AG09319 (cell line): ENCODE data around the gene FAM76A.
"Not testable (repeated sequence)": the region's sequence is repeated elsewhere in the genome, so short reads cannot be mapped to it uniquely, and the experiment has no call there.

Experiments
- DNase-seq: peaks from one replicate; pipeline ENCODE4 v3.0.0-alpha.2; 2010; ENCODE audit warnings: low read depth; ENCODE audit errors: extremely low read depth
- TF ChIP-seq, protein P1 (sequence below): IDR thresholded peaks from 2 replicates; pipeline ENCODE4 v1.5.1; 2011; ENCODE audit warnings: low read depth, mild to moderate bottlenecking, inconsistent platforms, low read length, moderate library complexity

FAM76A gene

DNA sequence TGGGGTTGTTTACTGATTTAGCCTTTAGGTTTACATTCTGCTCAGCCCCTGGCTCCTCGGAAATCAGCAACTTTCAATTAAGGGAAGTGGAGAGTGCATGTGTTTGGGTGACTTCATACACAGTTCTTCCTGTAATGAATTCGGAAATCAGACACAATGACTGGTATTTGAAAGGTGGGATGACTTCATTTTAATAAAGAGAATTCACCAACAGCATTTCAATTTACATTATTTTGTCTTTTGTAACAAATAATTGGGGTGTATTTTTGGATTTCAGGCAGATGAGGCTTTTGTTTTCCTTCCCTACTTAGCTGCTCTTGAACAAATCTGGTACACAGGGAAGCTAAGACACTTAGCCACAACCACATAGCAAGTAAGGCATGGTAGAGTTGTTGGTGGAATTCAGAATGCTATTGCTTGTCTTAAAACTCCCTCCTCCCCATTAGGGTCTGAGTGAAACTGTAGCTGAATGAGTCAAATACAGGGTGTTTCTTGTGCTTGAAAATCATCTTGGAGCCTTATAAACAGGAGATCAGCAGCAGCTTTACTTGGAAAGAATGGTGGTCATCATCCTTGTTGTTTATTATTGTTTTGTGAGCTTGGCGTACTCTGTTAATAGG lies 48.2 kb downstream of the FAM76A start:
- no peak for DNase-seq
- TF ChIP-seq, protein P1, sequence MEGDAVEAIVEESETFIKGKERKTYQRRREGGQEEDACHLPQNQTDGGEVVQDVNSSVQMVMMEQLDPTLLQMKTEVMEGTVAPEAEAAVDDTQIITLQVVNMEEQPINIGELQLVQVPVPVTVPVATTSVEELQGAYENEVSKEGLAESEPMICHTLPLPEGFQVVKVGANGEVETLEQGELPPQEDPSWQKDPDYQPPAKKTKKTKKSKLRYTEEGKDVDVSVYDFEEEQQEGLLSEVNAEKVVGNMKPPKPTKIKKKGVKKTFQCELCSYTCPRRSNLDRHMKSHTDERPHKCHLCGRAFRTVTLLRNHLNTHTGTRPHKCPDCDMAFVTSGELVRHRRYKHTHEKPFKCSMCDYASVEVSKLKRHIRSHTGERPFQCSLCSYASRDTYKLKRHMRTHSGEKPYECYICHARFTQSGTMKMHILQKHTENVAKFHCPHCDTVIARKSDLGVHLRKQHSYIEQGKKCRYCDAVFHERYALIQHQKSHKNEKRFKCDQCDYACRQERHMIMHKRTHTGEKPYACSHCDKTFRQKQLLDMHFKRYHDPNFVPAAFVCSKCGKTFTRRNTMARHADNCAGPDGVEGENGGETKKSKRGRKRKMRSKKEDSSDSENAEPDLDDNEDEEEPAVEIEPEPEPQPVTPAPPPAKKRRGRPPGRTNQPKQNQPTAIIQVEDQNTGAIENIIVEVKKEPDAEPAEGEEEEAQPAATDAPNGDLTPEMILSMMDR = no peak

- no peak for DNase-seq
- TF ChIP-seq, protein P1 = no peak
Measured at GRCh38 chr1:27774654-27775053, 48.9 kb downstream of the FAM76A start.

- not testable (repeated sequence) for DNase-seq
Measured at GRCh38 chr1:27775336-27775735, 49.6 kb downstream of the FAM76A start.

DNA sequence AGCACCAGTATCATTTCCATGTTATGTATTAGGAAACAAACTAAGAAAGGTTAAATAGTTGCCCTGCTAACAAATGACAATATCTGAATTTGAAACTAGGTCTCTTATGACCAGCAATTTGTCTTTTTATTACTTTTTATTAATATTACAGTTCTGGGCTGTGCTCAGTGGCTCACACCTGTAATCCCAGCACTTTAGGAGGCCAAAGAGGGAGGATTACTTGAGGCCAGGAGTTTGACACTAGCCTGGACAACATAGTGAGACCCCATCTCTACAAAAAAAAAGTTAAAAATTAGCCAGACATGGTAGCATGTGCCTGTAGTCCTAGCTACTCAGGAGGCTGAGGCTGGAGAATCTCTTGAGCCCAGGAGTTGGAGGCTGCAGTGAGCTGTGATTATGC lies 50.5 kb downstream of the FAM76A start:
- not testable (repeated sequence) for DNase-seq

- DNase-seq = no peak
- TF ChIP-seq, protein P1 = no peak
Measured at GRCh38 chr1:27778056-27778455, 52.3 kb downstream of the FAM76A start.

DNA sequence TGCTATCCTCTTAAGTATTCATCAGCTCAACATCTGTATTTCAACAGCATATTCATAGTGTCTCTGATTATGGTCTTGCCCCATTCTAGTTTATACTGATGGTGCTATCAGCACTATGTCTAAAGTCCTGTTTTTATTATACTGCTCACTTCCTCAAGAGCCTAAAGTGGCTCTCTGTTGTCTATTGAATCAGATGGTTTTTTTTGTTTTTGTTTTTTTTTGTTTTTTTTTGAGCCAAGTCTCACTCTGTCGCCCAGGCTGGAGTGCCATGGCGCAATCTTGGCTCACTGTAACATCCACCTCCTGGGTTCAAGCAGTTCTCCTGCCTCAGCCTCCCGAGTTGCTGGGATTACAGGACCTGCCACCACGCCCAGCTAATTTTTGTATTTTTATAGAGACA lies 53.4 kb downstream of the FAM76A start:
- no peak for DNase-seq
- TF ChIP-seq, protein P1 = no peak

- TF ChIP-seq, protein P1 = no peak
- no peak for DNase-seq
Measured at GRCh38 chr1:27782950-27783349, 57.2 kb downstream of the FAM76A start.

DNA sequence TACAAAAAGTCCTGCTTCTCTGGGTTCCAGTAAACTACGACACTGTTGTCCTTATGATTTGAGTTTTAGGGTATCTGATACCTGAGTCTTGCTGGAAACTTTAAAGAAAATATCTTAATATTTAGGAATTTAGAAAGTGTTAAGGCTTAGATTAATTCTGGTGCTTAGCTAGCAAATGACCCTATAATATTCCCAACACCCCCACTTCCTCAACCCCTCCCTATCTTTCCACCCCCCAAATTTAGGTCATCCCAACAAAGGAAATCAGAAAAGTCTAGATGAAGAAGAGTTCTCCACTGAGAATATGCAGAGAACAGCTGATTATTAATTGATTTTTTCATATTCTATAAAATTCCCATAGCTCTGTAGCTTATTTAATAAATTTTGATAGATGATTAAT lies 58.9 kb downstream of the FAM76A start:
- no peak for DNase-seq
- TF ChIP-seq, protein P1 = no peak
